ENCODE measurements around the gene PGLYRP1.

Gene PGLYRP1

DNA sequence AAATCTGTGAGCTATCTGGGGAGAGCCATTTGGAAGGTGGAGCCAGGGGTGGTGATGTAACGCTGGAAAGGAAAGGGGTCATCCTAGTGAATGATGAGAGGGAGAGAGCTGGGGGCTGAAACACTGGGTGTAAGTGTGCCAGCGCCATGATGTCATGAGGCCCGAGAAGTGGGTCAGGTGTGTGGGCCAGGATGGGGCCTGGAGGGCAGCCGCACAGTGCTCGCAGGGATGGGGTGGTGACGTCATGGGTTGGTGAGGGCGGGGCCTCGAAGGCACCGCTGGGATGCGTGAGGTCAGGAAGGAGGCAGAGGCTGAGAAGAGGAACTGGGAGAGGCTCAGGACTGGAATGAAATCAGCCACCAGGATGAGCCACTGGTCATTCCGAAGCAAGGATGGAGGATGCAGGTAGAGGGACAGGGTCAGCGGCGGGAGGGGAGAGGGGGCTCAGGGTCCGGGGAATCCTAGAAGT is 23.2 kb downstream of the PGLYRP1 start:
- DNase-seq, result no peak

DNA sequence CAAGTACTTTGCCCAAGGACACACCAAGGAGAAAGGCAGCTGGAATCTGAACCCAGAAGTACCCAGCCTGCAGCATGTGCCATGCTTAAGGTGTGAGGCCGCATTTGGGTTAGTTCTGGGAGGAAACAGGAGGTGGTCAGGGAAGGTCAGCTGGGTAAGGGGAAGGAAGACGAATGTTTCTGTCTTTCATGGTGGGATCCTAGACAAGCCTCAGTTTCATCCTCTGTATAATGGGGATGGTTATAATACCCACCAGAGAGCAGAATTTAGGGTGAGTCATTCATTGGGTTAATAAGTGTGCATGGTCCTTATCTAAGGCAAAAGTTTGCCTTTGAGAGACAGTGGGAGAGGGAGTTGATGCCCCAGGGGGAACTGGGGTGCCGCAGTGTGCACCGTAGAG is 24.0 kb downstream of the PGLYRP1 start:
- no peak for DNase-seq

DNA sequence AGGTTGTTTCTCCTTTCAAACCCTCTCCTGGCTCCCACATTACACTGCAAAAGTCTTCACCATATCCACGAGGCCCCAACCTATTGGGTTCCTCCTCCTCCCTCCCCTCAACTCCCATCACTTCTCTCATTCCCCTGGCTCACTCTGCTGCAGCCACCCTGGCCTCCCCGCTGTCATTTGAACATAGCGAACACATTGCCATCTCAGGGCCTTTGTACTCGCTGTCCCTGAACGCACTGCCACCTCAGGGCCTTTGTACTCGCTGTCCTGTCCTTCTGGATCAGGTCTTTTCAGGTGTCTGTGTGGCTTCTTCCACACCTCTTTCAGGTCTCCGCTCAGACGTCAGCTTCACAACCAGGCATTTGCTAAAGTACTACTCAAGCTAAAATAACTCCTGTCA is 25.9 kb downstream of the PGLYRP1 start:
- no peak for DNase-seq

DNA sequence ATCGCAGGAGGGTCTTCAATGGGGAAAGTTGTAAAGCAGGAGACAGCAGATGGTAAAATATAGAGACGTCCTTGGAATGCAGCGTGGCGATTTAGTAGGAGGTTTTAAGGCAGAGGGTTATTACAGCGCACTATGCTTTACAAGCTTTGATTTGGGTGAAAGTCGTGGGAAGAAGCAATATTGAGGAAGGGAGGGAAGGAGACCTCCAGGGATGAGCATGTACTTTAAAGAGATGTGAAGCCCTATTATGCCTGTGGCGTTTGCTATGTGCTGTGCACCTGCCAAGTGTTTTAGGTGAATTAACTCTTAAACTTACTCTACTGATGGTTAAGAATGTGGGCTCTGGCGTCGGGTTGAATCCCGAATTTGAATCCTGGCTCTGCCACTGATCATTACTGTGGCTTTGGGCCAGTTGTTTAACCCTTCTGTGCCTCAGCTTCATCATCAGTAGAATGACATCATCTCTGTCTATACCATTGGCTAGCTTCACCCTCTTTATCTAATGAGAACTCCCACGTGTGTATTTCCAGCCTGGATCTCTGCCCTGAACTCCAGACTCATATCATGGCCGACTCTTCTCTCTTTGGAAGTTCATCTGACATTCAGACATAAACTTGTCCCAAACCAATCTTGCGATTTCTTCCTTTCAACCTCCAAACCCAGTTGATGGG is 27.0 kb downstream of the PGLYRP1 start:
- peak; percentile 43 for DNase-seq

DNA sequence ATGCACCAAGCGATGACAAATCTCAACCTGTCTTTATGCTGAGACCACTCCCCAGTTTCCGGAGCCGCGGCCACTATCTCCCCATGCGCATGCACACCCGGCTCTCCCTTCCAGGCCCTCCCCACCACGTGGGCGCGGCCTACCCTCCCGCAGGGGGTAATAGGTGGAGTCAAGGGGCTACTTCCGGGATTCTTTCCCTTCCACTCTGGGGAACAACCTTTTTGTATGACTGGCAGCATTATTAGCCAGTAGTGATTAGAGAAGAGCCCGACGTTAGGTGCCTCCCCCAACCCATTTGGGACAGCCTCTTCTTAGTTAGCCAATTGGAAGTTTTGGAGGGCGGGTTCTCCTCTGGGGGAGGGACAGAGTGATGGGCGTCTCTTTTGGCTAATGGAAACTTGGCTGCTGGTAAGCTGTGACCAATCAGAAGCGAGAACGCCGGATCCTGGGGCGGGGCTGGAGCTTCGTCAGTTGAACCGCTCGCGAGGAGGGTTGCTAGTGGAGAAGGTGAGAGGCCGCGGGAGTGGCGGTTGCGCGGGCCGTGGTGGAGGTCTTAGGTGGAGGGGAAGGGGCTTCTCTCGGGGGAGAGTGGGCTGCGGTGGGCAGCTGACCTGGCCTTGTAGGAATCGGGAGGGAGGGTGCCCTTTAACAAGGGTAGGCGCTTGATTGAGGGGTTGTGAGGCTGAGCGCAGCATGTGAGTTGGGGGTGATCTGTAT is 27.7 kb downstream of the PGLYRP1 start, which contains the start of gene CCDC61:
Gene CCDC61 (plus strand): TSS at position 470 of the 717 bp plus-strand sequence. CDS start 7,552 bp downstream, outside the sequence.
- peak; percentile 100 for DNase-seq

DNA sequence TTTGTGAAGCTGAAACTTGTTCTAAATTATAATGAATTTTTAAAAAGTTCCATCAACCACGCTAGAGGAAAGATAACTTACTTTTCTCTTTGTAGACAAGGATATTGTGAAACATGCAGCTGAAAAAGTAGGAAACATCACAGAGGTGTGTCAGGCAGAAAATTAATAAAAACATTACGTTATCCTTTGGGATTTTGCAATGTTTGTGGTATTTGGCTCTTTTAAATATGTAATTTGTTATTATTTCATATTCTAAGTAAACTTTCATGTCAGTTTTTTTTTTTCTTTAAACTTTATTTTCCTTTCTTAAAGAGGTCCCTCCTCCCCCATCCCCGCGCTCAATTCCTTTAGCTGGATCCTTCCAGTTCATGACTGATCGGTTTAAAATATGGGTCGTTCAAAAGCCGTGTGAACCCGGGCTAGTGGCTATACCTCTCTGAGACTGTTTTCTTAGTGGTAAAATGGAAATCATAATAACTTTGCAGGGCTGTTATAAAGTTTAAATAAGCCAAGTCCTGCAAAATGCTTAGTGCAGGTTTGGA is 28.3 kb downstream of the PGLYRP1 start:
- DNase-seq, result no peak

DNA sequence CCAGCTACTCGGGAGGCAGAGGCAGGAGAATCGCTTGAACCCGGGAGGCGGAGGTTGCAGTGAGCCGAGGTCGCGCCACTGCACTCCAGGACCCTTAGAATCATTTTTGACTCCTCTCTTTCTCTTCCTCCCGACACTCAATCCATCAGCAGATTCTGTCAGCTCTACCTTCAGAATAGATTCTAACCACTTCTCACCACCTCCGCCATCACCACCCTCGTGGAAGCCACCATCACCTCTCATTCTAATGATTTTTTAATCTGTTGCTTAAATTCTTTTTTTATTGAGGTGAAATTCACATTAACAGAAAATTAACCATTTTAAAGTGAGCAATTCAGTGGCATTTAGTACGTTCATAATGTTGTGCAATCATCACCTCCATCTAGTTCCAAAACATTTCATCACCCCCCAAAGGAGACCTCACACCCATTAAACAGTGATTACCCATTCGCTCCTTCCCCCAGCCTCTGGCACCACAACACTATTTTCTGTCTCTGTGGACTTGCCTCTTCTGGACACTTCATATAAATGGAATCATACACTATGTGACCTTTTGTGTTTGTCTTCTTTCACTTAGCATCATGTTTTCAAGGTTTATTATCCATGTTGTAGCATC is 32.6 kb downstream of the PGLYRP1 start:
- DNase-seq, result no peak

DNA sequence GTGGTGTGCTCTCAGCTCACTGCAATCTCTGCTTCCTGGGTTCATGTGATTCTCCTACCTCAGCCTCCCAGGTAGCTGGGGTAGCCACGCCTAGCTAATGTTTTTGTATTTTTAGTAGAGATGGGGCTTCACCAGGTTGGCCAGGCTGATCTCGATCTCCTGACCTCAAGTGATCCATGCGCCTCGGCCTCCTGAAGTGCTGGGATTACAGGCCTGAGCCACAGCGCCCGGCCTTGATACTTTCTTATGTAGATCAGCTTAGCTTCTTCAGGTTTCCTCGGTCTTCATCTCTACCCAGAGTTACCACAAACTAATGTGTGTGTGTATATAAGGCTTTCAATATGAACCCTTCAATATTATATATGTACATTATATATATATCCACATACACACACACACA is 37.5 kb downstream of the PGLYRP1 start:
- DNase-seq, result no peak

DNA sequence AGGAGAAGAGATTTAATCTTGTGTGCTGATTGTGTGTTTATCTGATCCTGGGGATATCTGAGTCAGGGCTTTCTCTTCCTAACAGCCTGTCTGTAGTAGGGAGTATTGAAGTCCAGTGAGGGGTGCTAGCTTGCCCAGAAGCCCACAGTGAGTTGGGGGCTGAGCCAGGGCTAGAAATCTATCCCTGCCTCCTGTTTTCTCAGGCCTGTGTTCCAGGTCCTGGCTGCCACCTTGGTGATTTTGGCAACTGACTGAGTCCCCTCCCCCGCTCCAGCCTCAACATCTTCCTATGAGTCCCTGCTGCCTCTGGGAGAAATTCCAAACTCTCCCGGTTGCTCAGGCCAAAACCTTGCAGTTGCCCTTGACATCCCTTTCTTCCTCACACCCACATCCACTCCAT is 41.5 kb downstream of the PGLYRP1 start:
- no peak for DNase-seq

GRCh38 chr19:45978156-45978555 is 44.7 kb downstream of the PGLYRP1 start:
- DNase-seq, result no peak

GRCh38 chr19:45976178-45976577 is 46.7 kb downstream of the PGLYRP1 start:
- no peak for DNase-seq

DNA sequence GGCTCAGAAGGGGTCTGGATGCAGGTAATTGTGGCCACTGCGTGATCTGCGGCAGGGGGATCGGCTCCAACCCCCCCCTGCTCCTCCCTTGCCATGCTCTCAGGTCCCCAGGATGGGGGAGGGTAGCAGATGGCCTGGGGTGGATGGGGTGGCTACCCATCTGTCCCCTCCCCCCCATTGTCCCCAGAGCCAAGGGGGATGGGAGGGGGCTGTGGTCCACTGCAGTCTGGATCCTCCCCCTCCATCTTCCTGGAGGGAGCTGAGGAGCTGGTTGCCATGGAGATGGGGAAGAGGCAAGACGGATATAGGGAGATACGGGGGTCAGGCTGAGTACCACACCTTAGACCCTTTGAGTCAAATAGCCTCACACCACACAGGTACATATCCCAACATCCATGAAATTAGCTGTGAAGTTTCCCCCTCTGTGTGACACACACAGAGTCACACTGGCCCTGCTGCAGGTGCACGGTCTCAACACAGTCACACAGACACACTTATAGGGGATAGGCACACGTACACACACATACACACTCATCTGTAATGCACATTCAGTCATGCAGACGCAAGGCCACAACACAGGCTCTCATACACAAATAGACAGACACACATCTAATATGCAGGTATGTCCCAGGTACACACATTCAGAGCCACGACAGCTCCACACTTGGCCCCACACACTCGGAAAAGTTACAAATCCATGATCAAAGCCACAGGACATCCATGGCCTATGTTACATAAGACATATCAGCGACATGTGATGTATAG is 47.4 kb downstream of the PGLYRP1 start:
- DNase-seq, result no peak

DNA sequence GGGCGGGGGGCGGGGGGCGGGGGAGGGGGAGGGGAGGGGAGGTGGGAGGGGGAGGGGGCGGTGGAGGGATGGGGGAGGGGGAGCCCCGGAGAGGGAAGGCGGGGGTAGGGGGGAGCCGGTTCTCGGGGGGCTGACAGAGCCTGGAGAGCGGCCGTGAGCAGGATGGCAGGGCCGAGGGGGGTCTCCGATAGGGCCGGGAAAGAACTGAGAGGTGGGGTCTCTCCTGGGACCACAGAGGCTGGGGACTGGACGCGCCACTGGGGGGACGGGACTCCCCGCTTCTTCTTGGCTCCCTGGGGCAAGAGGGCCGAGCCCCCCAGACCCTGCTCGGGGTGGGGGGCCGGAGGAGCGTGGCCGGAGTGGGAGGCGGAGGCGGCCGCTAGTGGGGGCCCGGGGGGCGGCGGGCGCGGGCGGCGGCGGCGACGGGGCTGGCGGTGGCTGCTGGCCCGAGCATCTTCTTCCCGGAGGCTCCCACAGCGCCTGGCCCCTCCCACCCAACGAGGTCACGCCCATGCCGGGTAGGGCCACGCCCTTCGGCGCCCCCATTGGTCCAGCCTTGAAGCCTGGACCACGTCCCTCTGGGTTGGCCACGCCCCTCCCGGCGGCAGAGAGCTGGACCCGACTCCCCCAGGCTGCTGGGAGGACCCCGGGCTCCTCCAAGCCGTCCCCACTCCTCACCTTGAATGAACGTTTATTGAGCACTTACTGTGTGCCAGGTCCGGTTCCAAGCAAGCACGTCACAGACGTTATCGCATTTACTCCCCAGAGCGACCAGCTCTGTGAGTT is 49.1 kb downstream of the PGLYRP1 start, which contains the start of gene NOVA2:
Gene NOVA2 (minus strand): TSS at position 313 of the 786 bp plus-strand sequence. CDS start 514 bp downstream, outside the sequence.
- DNase-seq, result peak; percentile 64

GRCh38 chr19:45972947-45973540 is 49.8 kb downstream of the PGLYRP1 start:
- no peak for DNase-seq

- no peak for DNase-seq
Observed at GRCh38 chr19:45972081-45972946, 50.5 kb downstream of the PGLYRP1 start.

- no peak for DNase-seq
Observed at GRCh38 chr19:45971260-45971902, 51.5 kb downstream of the PGLYRP1 start.

GRCh38 chr19:45969676-45970075 is 53.2 kb downstream of the PGLYRP1 start:
- DNase-seq, result no peak
